Transverse colon (tissue), 3 donors: ENCODE data around the gene JUN.

Experiments
- EP300 ChIP-seq: sonication (generic); formaldehyde crosslinking; IDR thresholded peaks from one replicate; pipeline ENCODE4 v1.6.1; 2017; ENCODE audit warnings: antibody characterized with exemption, low read depth
- POLR2A ChIP-seq: fragments of 450-650 bp; IDR thresholded peaks from one replicate; pipeline ENCODE4 v1.6.1; 2016; ENCODE audit warnings: antibody characterized with exemption, mild to moderate bottlenecking, moderate library complexity
- TF ChIP-seq, protein P1 (sequence below), 5 experiments: fragments of 200-600 bp in 3 of 5; fragments of 450-650 bp in 2 of 5; sonication (generic) in 3 of 5; IDR thresholded peaks; 1 replicate in 2 of 5; 2 replicates in 3 of 5; pipeline ENCODE4 v1.5.1; 2016 to 2017; ENCODE audit warnings: antibody characterized with exemption in 5 of 5, inconsistent platforms in 3 of 5, mild to moderate bottlenecking in 2 of 5, moderate library complexity in 1 of 5

GRCh38 chr1:58768191-58768731 is 15.6 kb downstream of the JUN start:
- TF ChIP-seq, protein P1, sequence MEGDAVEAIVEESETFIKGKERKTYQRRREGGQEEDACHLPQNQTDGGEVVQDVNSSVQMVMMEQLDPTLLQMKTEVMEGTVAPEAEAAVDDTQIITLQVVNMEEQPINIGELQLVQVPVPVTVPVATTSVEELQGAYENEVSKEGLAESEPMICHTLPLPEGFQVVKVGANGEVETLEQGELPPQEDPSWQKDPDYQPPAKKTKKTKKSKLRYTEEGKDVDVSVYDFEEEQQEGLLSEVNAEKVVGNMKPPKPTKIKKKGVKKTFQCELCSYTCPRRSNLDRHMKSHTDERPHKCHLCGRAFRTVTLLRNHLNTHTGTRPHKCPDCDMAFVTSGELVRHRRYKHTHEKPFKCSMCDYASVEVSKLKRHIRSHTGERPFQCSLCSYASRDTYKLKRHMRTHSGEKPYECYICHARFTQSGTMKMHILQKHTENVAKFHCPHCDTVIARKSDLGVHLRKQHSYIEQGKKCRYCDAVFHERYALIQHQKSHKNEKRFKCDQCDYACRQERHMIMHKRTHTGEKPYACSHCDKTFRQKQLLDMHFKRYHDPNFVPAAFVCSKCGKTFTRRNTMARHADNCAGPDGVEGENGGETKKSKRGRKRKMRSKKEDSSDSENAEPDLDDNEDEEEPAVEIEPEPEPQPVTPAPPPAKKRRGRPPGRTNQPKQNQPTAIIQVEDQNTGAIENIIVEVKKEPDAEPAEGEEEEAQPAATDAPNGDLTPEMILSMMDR (IDR thresholded peaks at IDR 0.05), result no peak
- TF ChIP-seq POLR2A, result no peak
- TF ChIP-seq EP300, result no peak
